CD14-positive monocyte (primary cell): ENCODE results near the gene PGLYRP2. TPM values are rescaled to one million over a fixed set of nuclear protein-coding genes. Genes with fewer than 3 reads are reported as not detected.

ENCODE experiments used
- DNase-seq, 3 donors: peaks; one replicate each; pipeline ENCODE4 v3.0.0-alpha.2; 2011 to 2022
- H2AFZ ChIP-seq: 2 replicates; pipeline ENCODE4 v1.6.0; 2012; ENCODE audit warnings: mild to moderate bottlenecking, low read depth, low read length, inconsistent platforms; ENCODE audit not compliant: insufficient read depth, poor library complexity, severe bottlenecking
- H3K27ac ChIP-seq, 2 donors: 1 replicate in 1 of 2; 2 replicates in 1 of 2; pipeline ENCODE4 v1.5.1; 2012 to 2013; ENCODE audit warnings: low read length in 2 of 2, control low read depth in 1 of 2, inconsistent platforms in 1 of 2, low read depth in 1 of 2, mild to moderate bottlenecking in 1 of 2
- H3K27me3 ChIP-seq, 2 donors: one replicate each; pipeline versions ENCODE4 v1.6.0 to v1.6.1; 2011 to 2013; ENCODE audit warnings: low read length in 2 of 2; ENCODE audit not compliant: control insufficient read depth in 2 of 2, insufficient read depth in 2 of 2
- H3K36me3 ChIP-seq, 2 donors: replicated peaks in 1 of 2; 1 replicate in 1 of 2; 2 replicates in 1 of 2; pipeline versions ENCODE4 v1.5.1 to v1.6.1; 2012 to 2013; ENCODE audit warnings: low read length in 2 of 2, control low read depth in 1 of 2, inconsistent platforms in 1 of 2, mild to moderate bottlenecking in 1 of 2; ENCODE audit not compliant: insufficient read depth in 2 of 2, control insufficient read depth in 1 of 2
- H3K4me1 ChIP-seq, 2 donors: 1 replicate in 1 of 2; 2 replicates in 1 of 2; pipeline versions ENCODE4 v1.5.1 to v1.6.1; 2012 to 2013; ENCODE audit warnings: low read length in 2 of 2, control low read depth in 1 of 2, inconsistent platforms in 1 of 2, mild to moderate bottlenecking in 1 of 2, moderate library complexity in 1 of 2; ENCODE audit not compliant: insufficient read depth in 2 of 2, control insufficient read depth in 1 of 2
- H3K4me2 ChIP-seq: replicated peaks from 2 replicates; pipeline ENCODE3; 2012; ENCODE audit warnings: low read length, moderate library complexity, mild to moderate bottlenecking; ENCODE audit not compliant: poor library complexity, severe bottlenecking; ENCODE audit errors: extremely low read depth
- H3K4me3 ChIP-seq, 3 experiments: fragments of 200-600 bp in 1 of 3; sonication (generic) in 1 of 3; replicated peaks in 1 of 3; 1 replicate in 2 of 3; 2 replicates in 1 of 3; pipeline ENCODE4 v1.5.1; 2011 to 2013; ENCODE audit warnings: low read length in 3 of 3, mild to moderate bottlenecking in 3 of 3, control low read depth in 2 of 3, low read depth in 2 of 3, inconsistent platforms in 1 of 3, moderate library complexity in 1 of 3
- H3K79me2 ChIP-seq: 2 replicates; pipeline ENCODE4 v1.6.0; 2012; ENCODE audit warnings: mild to moderate bottlenecking, control low read depth, inconsistent platforms, low read length, moderate library complexity; ENCODE audit not compliant: insufficient read depth
- H3K9ac ChIP-seq: 2 replicates; pipeline ENCODE4 v1.6.0; 2017; ENCODE audit warnings: low read length, mild to moderate bottlenecking; ENCODE audit not compliant: insufficient read depth, poor library complexity, severe bottlenecking
- H3K9me3 ChIP-seq, 2 donors: replicated peaks in 1 of 2; 1 replicate in 1 of 2; 2 replicates in 1 of 2; pipeline versions ENCODE4 v1.5.1 to v1.6.1; 2012 to 2013; ENCODE audit warnings: low read length in 2 of 2, control low read depth in 1 of 2; ENCODE audit not compliant: control insufficient read depth in 1 of 2, insufficient read depth in 1 of 2
- H4K20me1 ChIP-seq: 2 replicates; pipeline ENCODE4 v1.6.0; 2012; ENCODE audit warnings: mild to moderate bottlenecking, low read length, control low read depth, moderate library complexity; ENCODE audit not compliant: insufficient read depth
- H3K27ac Mint-ChIP-seq, 7 donors: one replicate each; pipeline ENCODE4 v1.8.0; 2020; ENCODE audit warnings: mild to moderate bottlenecking in 7 of 7, mixed read lengths in 7 of 7, moderate library complexity in 6 of 7, inconsistent platforms in 2 of 7
- H3K27me3 Mint-ChIP-seq, 3 donors: one replicate each; pipeline ENCODE4 v1.8.0; 2021 to 2022; ENCODE audit warnings: low read depth in 3 of 3, mild to moderate bottlenecking in 3 of 3, mixed read lengths in 3 of 3, moderate library complexity in 3 of 3, inconsistent platforms in 1 of 3
- H3K36me3 Mint-ChIP-seq, 2 donors: one replicate each; pipeline ENCODE4 v1.8.0; 2020; ENCODE audit warnings: mixed read lengths in 2 of 2, inconsistent platforms in 1 of 2, mild to moderate bottlenecking in 1 of 2
- H3K4me1 Mint-ChIP-seq: one replicate; pipeline ENCODE4 v1.8.0; 2020; ENCODE audit warnings: mild to moderate bottlenecking, mixed read lengths
- H3K4me3 Mint-ChIP-seq, 2 donors: one replicate each; pipeline ENCODE4 v1.8.0; 2020; ENCODE audit warnings: mild to moderate bottlenecking in 2 of 2, mixed read lengths in 2 of 2, moderate library complexity in 1 of 2
- H3K9me3 Mint-ChIP-seq, 7 donors: one replicate each; pipeline ENCODE4 v1.8.0; 2020 to 2022; ENCODE audit warnings: mixed read lengths in 7 of 7, mild to moderate bottlenecking in 6 of 7, moderate library complexity in 6 of 7, inconsistent platforms in 2 of 7
- CTCF ChIP-seq: fragments of 200-600 bp; IDR thresholded peaks from one replicate; pipeline ENCODE4 v1.8.0; 2022; ENCODE audit warnings: antibody characterized with exemption, mild to moderate bottlenecking
- WGBS: methylation state at CpG from one replicate; pipeline ENCODE4 v1.1.5; 2013; ENCODE audit warnings: missing lambda C conversion rate; ENCODE audit not compliant: insufficient coverage; 5-methylcytosine and 5-hydroxymethylcytosine counted together
- intact Hi-C, 2 donors: fragments of 100-400 bp; cut with micrococcal nuclease; formaldehyde crosslinking; loops; one replicate each; pipeline versions ENCODE4 v1.15.0 to v1.15.1; 2023
- polyA plus RNA-seq, 3 donors: library from polyadenylated mRNA; depleted of rRNA in 1 of 3; unstranded in 2 of 3; stranded (reverse) in 1 of 3; fragments of 300-500 nt in 2 of 3; fragments of >200 nt in 1 of 3; fragmentation: Illumina TruSeq in 2 of 3; gene quantifications; 1 replicate in 2 of 3; 2 replicates in 1 of 3; pipeline ENCODE4 v1.2.3, GENCODE V29; 2012 to 2021

The PGLYRP2 gene
- polyA plus RNA-seq, 3 donors = 0.03 to 0.32 (median 0.15) TPM

GRCh38 chr19:15471639-15472101, 7.6 kb downstream of the PGLYRP2 start:
- H3K4me3 Mint-ChIP-seq = peak overlapping the region in 1 of 2 donors; percentile 57
- H3K9me3 ChIP-seq = peaks cover 0 to 6% of the 10 kb centered on the region in 2 donors
- 60% methylated on average over 29 of the region's 31 CpGs for WGBS
- peaks cover 4 to 12% of the 10 kb centered on the region in 2 donors for H3K27me3 ChIP-seq
- no peak overlapping the region for H3K27ac ChIP-seq
- TF ChIP-seq CTCF = no peak
- H4K20me1 ChIP-seq = no peaks in the 10 kb centered on the region
- peaks cover 28 to 33% of the 10 kb centered on the region in 2 donors for H3K4me1 ChIP-seq
- no peaks in the 10 kb centered on the region for H3K79me2 ChIP-seq
- H3K4me2 ChIP-seq = no peak overlapping the region
- H3K4me1 Mint-ChIP-seq = peaks cover 34% of the 10 kb centered on the region
- no peaks in the 10 kb centered on the region for H3K36me3 ChIP-seq
- H2AFZ ChIP-seq = no peak overlapping the region
- intact Hi-C loops = loop anchor here in 1 of 2 donors (10.0 kb wide), 1 partner anchor 83 kb away; no protein-coding TSS in a partner anchor
- H3K9me3 Mint-ChIP-seq = peaks cover 2 to 13% (median 9%) of the 10 kb centered on the region in 7 donors
- H3K4me3 ChIP-seq = no peak overlapping the region
- peaks cover 25 to 39% (median 30%) of the 10 kb centered on the region in 3 donors for H3K27me3 Mint-ChIP-seq
- no peak overlapping the region for H3K27ac Mint-ChIP-seq
- peaks cover 3 to 9% of the 10 kb centered on the region in 2 donors for H3K36me3 Mint-ChIP-seq
- no peak for DNase-seq
- no peak overlapping the region for H3K9ac ChIP-seq

- no peaks in the 10 kb centered on the region for H3K36me3 ChIP-seq
- H3K9ac ChIP-seq = peak overlapping the region; percentile 33
- peak in 2 of 3 donors; percentile 30 to 40 for DNase-seq
- H3K4me3 ChIP-seq = peak overlapping the region; percentile 35 to 75 (median 52)
- intact Hi-C loops = loop anchor here in 1 of 2 donors (10.0 kb wide), 1 partner anchor 85 kb away; no protein-coding TSS in a partner anchor
- WGBS = under 1% methylated on average over 65 of the region's 65 CpGs
- peak overlapping the region; percentile 89 for H3K4me2 ChIP-seq
- H3K27ac ChIP-seq = no peak overlapping the region
- H2AFZ ChIP-seq = peak overlapping the region; percentile 70
- peaks cover 4 to 12% of the 10 kb centered on the region in 2 donors for H3K27me3 ChIP-seq
- H3K36me3 Mint-ChIP-seq = peaks cover 3 to 11% of the 10 kb centered on the region in 2 donors
- peak overlapping the region; percentile 87 to 95 for H3K4me3 Mint-ChIP-seq
- H3K9me3 Mint-ChIP-seq = peaks cover 0 to 10% (median 5%) of the 10 kb centered on the region in 7 donors
- peaks cover 35 to 42% of the 10 kb centered on the region in 2 donors for H3K4me1 ChIP-seq
- no peak for TF ChIP-seq CTCF
- H3K79me2 ChIP-seq = no peaks in the 10 kb centered on the region
- no peaks in the 10 kb centered on the region for H3K9me3 ChIP-seq
- peaks cover 44% of the 10 kb centered on the region for H3K4me1 Mint-ChIP-seq
- peak overlapping the region in 6 of 7 donors; percentile 15 to 82 (median 53) for H3K27ac Mint-ChIP-seq
- H4K20me1 ChIP-seq = no peaks in the 10 kb centered on the region
- peaks cover 25 to 37% (median 33%) of the 10 kb centered on the region in 3 donors for H3K27me3 Mint-ChIP-seq
These were observed 9.6 kb downstream of the PGLYRP2 start for GRCh38 chr19:15469513-15470297.
